ENCODE data around the gene ZNF521.
A peak's percentile ranks its signal among the peaks of the same experiment; 100 is the strongest.

- TF ChIP-seq CTCF (conservative IDR thresholded peaks at IDR 0.05; ENCODE audit: low read depth, low read length) (no peak), EZH2 (IDR thresholded peaks at IDR 0.05; ENCODE audit: low read length, unreplicated experiment) (peak; percentile 25), EZH2phosphoT487 (IDR thresholded peaks at IDR 0.05; ENCODE audit: borderline replicate concordance, low read length) (no peak)
These were observed 638 bp downstream of the ZNF521 start for GRCh38 chr18:25351280-25351775.
